ENCODE data around the gene LRRTM2.

GRCh38 chr5:138914338-138914737 lies 39.2 kb upstream of the LRRTM2 start:
- no peak for TF ChIP-seq CTCF (IDR thresholded peaks at IDR 0.05 in 8 of 11, conservative IDR thresholded peaks at IDR 0.05 in 3 of 11)
- TF ChIP-seq POLR2A (IDR thresholded peaks at IDR 0.05) = no peak
